Testis (tissue), 2 donors: ENCODE data around the gene CDH10.

Experiments used
- POLR2A ChIP-seq: fragments of 450-650 bp; IDR thresholded peaks from one replicate; pipeline ENCODE4 v1.6.1; 2017; ENCODE audit warnings: antibody characterized with exemption, mild to moderate bottlenecking, moderate library complexity
- TF ChIP-seq, protein P1 (sequence below), 3 experiments: fragments of 450-650 bp in 2 of 3; fragments of 200-600 bp in 1 of 3; sonication (generic) in 1 of 3; IDR thresholded peaks; one replicate each; pipeline ENCODE4 v1.5.1; 2016 to 2019; ENCODE audit warnings: antibody characterized with exemption in 3 of 3, mild to moderate bottlenecking in 2 of 3, moderate library complexity in 1 of 3

DNA sequence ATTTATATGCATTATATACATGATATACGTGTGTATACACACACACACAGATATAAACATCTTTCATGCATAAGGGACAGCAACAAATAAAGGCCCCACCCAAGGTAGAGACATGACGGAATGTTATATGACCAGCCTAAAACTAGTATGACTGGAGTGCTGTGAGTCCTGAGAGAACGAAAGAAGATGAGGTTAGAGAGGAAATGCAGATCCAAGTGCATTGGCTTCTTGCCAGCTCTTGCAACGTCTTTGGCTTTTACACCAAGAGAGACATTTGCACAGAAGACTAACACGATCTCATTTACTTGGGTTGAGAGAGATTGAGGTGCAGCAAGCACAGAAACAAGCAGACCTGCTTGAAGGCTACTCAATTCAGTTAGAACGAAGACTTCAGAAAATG lies 23.0 kb downstream of the CDH10 start:
- TF ChIP-seq POLR2A: no peak
- TF ChIP-seq, protein P1, sequence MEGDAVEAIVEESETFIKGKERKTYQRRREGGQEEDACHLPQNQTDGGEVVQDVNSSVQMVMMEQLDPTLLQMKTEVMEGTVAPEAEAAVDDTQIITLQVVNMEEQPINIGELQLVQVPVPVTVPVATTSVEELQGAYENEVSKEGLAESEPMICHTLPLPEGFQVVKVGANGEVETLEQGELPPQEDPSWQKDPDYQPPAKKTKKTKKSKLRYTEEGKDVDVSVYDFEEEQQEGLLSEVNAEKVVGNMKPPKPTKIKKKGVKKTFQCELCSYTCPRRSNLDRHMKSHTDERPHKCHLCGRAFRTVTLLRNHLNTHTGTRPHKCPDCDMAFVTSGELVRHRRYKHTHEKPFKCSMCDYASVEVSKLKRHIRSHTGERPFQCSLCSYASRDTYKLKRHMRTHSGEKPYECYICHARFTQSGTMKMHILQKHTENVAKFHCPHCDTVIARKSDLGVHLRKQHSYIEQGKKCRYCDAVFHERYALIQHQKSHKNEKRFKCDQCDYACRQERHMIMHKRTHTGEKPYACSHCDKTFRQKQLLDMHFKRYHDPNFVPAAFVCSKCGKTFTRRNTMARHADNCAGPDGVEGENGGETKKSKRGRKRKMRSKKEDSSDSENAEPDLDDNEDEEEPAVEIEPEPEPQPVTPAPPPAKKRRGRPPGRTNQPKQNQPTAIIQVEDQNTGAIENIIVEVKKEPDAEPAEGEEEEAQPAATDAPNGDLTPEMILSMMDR (IDR thresholded peaks at IDR 0.05): no peak
